Measurements from ENCODE around the gene NHLRC3.
"Not testable (repeated sequence)": the region's sequence is repeated elsewhere in the genome, so short reads cannot be mapped to it uniquely, and the experiment has no call there.

The NHLRC3 gene

DNA sequence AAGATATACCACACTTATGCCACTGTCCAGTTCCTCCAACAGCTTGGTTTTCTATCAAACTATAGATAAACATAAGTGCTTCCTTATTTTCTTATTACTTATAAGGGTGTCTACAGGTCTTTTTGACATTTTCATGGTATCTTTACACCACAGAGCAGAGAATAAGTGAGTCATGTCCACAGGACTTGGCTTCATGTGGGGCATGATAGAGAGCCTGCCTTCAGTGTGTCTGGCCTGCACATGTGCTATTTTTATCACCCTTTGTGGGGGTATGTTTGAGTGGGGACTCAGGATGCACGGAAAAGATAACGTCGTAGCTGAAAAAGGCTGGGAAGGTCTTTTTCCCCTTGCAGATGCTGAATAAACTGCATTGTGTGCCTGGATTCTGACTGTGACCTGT, 39.5 kb upstream of the NHLRC3 start:
- Histone ChIP-seq H3K9me3 (ENCODE audit: insufficient read depth, low read length, severe bottlenecking) (no peaks in the 10 kb centered on the region), H3K4me3 (ENCODE audit: low read depth in 1 of 2, low read length in 2 of 2) (no peak overlapping the region), H3K27ac (ENCODE audit: low read length) (no peak overlapping the region), H2AFZ (ENCODE audit: low read depth, low read length) (no peak overlapping the region), H4K20me1 (ENCODE audit: insufficient read depth, low read length) (no peaks in the 10 kb centered on the region), H3K79me2 (ENCODE audit: insufficient read depth, low read length) (no peaks in the 10 kb centered on the region), H3K9ac (ENCODE audit: low read depth, low read length) (no peak overlapping the region), H3K27me3 (ENCODE audit: insufficient read depth, low read length, poor library complexity) (no peaks in the 10 kb centered on the region), H3K4me2 (ENCODE audit: insufficient read depth, low read length) (no peak overlapping the region), H3K36me3 (ENCODE audit: insufficient read depth, low read length) (no peaks in the 10 kb centered on the region), H3K4me1 (ENCODE audit: insufficient read depth, low read length) (no peaks in the 10 kb centered on the region)
- ATAC-seq (ENCODE audit: insufficient read depth, low read depth) (no peak), DNase-seq (no peak)
- TF ChIP-seq EZH2 (IDR thresholded peaks at IDR 0.05; ENCODE audit: borderline replicate concordance, low read depth, low read length, severe bottlenecking) (no peak), CTCF (IDR thresholded peaks at IDR 0.05; ENCODE audit: borderline replicate concordance, extremely low read depth, low read length, poor library complexity, severe bottlenecking) (no peak)

- H3K4me1 ChIP-seq (ENCODE audit: insufficient read depth, low read length); H2AFZ ChIP-seq (ENCODE audit: low read depth, low read length); H3K79me2 ChIP-seq (ENCODE audit: insufficient read depth, low read length); H3K9ac ChIP-seq (ENCODE audit: low read depth, low read length); ATAC-seq (ENCODE audit: insufficient read depth, low read depth); H3K4me3 ChIP-seq (ENCODE audit: low read depth in 1 of 2, low read length in 2 of 2); H4K20me1 ChIP-seq (ENCODE audit: insufficient read depth, low read length); H3K27ac ChIP-seq (ENCODE audit: low read length); H3K27me3 ChIP-seq (ENCODE audit: insufficient read depth, low read length, poor library complexity); H3K4me2 ChIP-seq (ENCODE audit: insufficient read depth, low read length); H3K9me3 ChIP-seq (ENCODE audit: insufficient read depth, low read length, severe bottlenecking); DNase-seq: not testable (repeated sequence)
- peaks cover 20% of the 10 kb centered on the region for H3K36me3 ChIP-seq (ENCODE audit: insufficient read depth, low read length)
These were observed 31.7 kb upstream of the NHLRC3 start for GRCh38 chr13:39006371-39007111.

- no peaks in the 10 kb centered on the region for H4K20me1 ChIP-seq (ENCODE audit: insufficient read depth, low read length)
- H3K79me2 ChIP-seq (ENCODE audit: insufficient read depth, low read length) = no peaks in the 10 kb centered on the region
- H3K9me3 ChIP-seq (ENCODE audit: insufficient read depth, low read length, severe bottlenecking) = no peaks in the 10 kb centered on the region
- H3K9ac ChIP-seq (ENCODE audit: low read depth, low read length) = no peak overlapping the region
- no peak overlapping the region for H3K27ac ChIP-seq (ENCODE audit: low read length)
- no peaks in the 10 kb centered on the region for H3K4me1 ChIP-seq (ENCODE audit: insufficient read depth, low read length)
- TF ChIP-seq CTCF (IDR thresholded peaks at IDR 0.05; ENCODE audit: borderline replicate concordance, extremely low read depth, low read length, poor library complexity, severe bottlenecking) (peak; percentile 31), EZH2 (IDR thresholded peaks at IDR 0.05; ENCODE audit: borderline replicate concordance, low read depth, low read length, severe bottlenecking) (no peak)
- H3K27me3 ChIP-seq (ENCODE audit: insufficient read depth, low read length, poor library complexity) = no peaks in the 10 kb centered on the region
- no peak overlapping the region for H3K4me2 ChIP-seq (ENCODE audit: insufficient read depth, low read length)
- H3K4me3 ChIP-seq (ENCODE audit: low read depth in 1 of 2, low read length in 2 of 2) = no peak overlapping the region
- no peak overlapping the region for H2AFZ ChIP-seq (ENCODE audit: low read depth, low read length)
- ATAC-seq (ENCODE audit: insufficient read depth, low read depth) (no peak), DNase-seq (no peak)
- H3K36me3 ChIP-seq (ENCODE audit: insufficient read depth, low read length) = peaks cover 80% of the 10 kb centered on the region
These were observed 25.6 kb upstream of the NHLRC3 start for GRCh38 chr13:39012608-39013007.

DNA sequence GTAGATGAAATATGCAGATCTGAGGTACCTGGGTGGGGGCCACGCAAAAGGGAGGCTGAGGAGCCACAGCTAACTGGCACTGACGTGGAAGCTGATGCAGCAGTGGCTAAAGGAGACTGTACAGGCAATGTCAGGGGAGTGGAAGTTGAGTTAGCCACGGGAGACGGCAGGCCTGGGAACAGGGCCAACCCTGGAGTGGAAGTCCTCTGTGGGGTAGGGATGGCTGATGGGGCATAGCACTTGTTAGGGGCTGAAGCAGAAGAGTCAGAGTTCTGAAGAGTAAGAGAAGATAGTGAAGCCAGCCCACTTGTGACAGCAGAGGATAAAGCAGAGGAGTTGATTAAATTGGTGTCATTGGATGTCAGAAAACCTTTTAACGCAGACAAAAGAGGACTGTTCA, 24.8 kb upstream of the NHLRC3 start:
- no peak for ATAC-seq (ENCODE audit: insufficient read depth, low read depth)
- no peaks in the 10 kb centered on the region for H3K27me3 ChIP-seq (ENCODE audit: insufficient read depth, low read length, poor library complexity)
- H3K4me3 ChIP-seq (ENCODE audit: low read depth in 1 of 2, low read length in 2 of 2) = no peak overlapping the region
- H3K9ac ChIP-seq (ENCODE audit: low read depth, low read length) = no peak overlapping the region
- H4K20me1 ChIP-seq (ENCODE audit: insufficient read depth, low read length) = no peaks in the 10 kb centered on the region
- H3K79me2 ChIP-seq (ENCODE audit: insufficient read depth, low read length) = no peaks in the 10 kb centered on the region
- H3K4me1 ChIP-seq (ENCODE audit: insufficient read depth, low read length) = no peaks in the 10 kb centered on the region
- no peak overlapping the region for H3K4me2 ChIP-seq (ENCODE audit: insufficient read depth, low read length)
- no peaks in the 10 kb centered on the region for H3K9me3 ChIP-seq (ENCODE audit: insufficient read depth, low read length, severe bottlenecking)
- no peak overlapping the region for H3K27ac ChIP-seq (ENCODE audit: low read length)
- TF ChIP-seq CTCF (IDR thresholded peaks at IDR 0.05; ENCODE audit: borderline replicate concordance, extremely low read depth, low read length, poor library complexity, severe bottlenecking) = no peak
- no peak for TF ChIP-seq EZH2 (IDR thresholded peaks at IDR 0.05; ENCODE audit: borderline replicate concordance, low read depth, low read length, severe bottlenecking)
- no peak for DNase-seq
- H3K36me3 ChIP-seq (ENCODE audit: insufficient read depth, low read length) = peaks cover 83% of the 10 kb centered on the region
- H2AFZ ChIP-seq (ENCODE audit: low read depth, low read length) = no peak overlapping the region
